ENCODE data around the gene RTL10.

RTL10 gene

DNA sequence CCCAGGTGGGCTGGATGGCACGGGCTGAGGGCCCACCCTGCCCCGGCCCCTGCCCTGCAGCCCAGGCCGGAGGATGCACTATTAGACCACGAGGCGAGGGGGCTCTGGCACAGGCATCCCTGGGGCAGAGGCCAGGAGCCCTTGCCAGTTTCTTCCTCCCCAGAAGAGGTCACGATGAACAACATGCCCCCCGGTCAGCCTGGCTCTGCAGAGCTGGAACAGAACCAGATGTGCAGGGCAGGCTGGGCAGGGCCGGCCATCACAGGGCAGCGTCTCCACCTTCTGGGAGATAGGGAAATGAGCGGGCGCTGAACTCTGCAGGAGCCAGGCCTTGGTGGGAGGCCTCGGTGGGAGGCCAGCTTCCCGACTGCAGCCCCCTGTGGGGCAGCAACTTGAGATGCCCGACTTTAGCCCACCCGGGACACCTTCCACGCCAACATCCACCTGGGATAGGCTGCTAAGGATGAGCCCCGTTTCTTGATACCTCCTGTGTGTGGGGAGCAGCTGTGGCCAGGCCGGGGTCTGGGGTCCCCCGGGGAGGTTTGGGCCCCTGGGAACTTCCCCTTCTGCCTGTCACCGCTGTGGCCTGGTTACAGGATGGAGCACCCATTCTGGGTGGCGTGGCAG lies 21.8 kb upstream of the RTL10 start:
- DNase-seq (ENCODE audit: low read depth): no peak

DNA sequence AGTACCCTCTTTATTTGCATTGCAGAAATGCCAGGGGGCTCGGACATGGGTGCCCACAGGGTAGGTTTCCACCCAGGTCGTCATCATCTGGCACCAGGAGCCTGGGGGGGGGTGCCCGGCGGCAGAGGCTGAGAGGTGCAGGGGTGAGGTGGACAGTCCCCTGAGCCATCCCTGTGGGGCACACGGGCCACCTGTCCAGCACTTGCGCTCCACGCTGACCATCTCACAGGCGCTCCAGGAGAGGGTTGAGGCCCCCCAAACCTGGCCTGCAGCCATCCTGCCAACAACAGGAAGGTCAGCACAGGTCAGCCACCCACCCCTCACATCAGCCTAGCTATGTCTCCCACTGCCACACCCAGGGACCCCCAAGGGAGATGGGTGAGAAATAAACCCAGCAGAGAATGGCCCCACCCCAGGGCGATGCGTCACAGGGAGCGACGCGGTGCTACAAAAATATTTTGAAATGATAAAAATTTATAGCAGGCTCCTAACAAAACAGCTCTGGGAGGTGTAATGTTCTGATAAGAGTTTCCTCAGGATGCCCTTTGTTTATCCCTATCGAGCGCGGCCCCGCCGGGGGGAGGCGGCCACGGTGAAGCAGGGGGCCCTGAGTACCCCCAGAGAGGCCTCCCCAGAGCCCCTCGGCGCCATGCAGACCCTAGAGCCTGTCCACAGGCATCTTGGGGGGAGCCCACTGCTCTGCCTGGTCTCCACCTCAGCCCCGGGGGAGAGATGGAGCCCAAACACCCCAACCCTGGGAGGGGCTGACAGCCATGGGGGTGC lies 21.0 kb upstream of the RTL10 start:
- DNase-seq (ENCODE audit: low read depth): no peak

DNA sequence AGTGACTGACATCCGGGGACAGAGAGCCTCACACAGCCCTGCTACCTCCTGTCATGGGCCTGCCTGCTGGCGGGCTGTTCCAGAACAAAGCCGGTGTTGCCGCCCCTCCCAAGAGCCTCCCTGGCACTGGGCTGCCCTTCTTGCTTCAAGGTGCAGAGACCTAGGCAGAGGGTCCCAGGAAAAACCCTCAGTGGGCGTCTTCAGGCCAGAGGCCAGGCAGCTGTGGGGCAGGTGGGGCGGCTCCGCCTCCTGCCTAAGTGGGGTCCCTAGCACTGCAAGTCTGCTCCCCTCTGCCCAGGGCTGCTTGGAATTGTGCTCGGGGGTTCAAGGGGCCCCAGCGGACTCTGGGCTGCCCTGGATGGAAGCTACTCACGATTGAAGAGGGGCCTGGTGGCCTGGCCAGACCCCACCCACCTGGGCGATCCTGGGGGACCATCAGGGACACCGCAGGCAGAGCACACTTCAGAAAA lies 20.4 kb upstream of the RTL10 start:
- no peak for DNase-seq (ENCODE audit: low read depth)

DNA sequence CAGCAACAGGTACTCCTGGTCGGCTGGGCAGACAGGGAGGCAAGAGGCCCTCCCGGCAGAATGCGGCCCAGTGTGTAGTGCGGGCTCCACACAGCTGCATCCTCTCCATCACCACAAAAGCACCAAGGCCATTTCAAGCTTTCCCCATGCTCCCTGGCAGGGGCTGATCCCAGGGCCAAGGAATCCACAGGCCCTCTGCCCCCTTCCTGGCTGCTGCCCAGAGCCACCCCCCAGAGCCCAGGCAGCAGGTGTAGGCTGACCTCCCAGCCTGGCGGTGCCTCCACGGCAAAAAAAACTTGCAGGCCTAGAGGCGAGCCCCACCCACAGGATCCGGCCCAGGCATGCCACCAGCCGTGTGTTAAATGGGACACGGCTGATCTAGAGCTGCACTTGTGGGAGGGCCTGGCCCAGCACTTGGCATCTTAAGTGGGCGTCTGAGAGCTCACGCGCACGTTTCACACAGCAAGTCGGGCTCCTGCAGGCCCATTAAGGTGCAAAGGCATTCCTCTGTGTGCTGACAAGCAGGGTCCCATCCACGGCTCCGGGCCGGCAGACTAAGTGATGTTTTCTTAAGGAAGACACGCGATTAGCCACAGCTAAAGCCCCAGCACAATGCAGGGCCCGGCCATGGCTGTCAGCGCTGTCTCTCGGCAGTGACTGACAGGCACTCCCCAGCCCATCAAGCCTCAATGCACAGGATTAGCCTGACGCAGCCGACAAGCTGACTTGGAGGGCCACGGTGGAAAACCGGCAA lies 19.8 kb upstream of the RTL10 start:
- DNase-seq (ENCODE audit: low read depth): no peak

DNA sequence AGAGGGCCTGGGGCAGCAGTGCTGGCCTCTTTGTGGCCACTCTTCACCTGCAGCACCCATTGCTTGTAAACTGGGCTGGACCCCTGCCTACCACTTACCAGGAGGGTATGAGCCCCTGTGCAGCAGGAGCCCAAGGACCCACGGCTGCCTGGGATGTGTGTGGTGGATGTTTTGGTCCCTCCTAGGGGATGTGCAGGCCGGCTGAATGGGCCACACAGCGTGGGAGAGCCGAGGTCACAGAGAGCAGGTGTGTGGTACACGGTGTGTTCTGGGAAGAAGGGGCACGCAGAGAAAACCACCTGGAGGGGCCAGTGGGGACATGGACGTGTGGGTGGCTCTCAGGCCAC lies 19.3 kb upstream of the RTL10 start:
- no peak for DNase-seq (ENCODE audit: low read depth)

DNA sequence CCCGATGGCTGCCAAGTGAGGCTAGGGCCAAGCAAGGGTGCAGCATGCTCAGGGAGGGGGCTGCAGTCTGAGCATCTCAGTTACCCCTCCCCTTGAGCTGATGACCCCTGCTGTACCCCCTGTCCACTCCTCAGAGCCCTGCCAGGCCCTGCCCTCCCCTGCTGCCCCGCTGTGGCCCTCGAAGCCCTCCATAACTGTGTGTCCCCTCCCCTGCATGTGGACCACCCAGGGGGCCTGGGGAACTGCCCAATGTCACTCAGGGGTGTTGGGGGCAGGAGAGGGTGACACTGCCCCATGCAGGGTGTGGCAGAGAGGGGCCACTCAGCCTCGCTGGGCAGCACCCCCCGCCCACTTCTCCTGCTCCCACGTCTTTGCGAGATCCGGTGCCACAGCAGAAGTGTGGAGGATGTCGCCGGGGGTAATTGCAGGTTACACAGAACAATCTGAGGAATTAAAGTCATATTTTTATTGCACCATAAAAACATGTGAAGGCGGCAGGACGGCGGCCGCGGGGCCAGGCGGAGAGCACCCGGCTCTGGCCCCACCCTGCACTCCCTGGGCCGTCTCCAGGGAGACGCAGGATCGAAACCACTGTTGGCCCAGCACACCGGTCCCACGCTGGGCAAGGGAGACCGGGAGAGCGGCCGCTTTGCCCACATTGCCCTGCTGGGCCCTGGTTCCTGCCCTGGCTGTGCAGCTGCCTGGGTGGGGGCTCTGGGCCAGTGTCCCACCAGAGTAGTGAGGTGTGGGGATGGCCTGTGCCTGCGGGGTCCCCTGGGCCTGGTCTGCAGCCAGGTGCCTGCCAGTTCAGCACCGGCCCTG lies 18.7 kb upstream of the RTL10 start:
- no peak for DNase-seq (ENCODE audit: low read depth)

DNA sequence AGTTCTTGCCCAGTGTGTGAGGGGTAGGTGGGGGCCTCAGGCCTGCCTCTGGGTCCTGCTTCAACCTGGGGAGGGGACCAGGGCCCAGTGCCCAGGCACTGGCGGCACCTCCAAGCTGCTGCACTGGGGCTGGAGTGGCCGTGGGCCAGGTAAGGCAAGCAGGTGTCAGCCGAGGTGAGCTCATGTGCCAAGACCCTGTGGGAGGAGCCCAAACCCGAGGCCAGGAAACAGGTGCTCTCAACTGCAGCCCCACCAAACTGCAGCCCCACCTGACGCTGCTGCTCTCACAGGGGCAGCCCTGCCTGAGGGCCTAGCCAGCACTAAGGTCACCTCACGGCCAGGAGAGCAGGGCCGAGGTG lies 18.1 kb upstream of the RTL10 start:
- no peak for DNase-seq (ENCODE audit: low read depth)

DNA sequence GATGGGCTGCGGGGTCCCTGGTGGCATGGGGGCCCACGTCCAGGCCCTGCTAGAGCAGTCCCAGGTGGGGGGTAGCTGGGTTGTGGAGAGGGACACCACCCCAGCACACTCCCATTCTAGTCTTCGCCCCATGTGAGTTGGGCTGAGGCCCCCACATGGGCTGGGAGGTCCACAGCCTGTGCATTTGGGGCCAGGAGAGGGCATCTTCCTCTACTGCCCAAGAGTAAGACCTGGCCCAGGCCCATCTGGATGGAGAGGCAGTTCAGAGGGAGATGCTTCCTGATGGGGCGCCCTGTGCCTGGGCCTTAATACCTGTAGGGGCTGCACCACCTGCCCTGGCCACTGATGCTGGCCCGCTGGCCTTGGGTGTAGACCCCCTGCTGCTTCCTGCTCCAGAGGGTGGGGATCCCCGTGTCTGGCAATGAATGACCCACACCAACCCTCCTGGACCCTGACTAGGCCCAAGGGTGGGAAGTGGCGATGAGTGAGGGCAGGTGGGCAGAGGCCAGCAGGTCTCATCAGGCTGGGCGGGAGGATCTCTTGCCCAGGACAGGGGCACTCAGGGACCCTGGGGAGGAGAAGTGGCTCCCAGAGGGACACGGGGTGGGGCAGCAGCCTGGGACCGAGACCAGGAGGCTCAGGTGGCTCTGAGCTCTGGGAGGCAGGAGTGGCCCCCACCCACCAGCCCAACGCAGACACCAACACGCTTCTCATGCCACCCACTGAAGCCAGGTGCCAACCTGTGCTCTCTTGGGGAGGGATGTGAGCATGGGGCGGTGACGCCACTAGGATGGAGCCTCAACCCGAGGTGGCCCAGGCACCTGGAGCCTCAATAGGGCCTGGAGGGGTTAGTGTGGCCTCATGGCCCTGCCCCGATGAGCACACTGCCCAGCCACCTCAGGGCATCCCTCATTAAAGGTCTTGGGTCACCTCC lies 17.4 kb upstream of the RTL10 start:
- DNase-seq (ENCODE audit: low read depth): no peak

DNA sequence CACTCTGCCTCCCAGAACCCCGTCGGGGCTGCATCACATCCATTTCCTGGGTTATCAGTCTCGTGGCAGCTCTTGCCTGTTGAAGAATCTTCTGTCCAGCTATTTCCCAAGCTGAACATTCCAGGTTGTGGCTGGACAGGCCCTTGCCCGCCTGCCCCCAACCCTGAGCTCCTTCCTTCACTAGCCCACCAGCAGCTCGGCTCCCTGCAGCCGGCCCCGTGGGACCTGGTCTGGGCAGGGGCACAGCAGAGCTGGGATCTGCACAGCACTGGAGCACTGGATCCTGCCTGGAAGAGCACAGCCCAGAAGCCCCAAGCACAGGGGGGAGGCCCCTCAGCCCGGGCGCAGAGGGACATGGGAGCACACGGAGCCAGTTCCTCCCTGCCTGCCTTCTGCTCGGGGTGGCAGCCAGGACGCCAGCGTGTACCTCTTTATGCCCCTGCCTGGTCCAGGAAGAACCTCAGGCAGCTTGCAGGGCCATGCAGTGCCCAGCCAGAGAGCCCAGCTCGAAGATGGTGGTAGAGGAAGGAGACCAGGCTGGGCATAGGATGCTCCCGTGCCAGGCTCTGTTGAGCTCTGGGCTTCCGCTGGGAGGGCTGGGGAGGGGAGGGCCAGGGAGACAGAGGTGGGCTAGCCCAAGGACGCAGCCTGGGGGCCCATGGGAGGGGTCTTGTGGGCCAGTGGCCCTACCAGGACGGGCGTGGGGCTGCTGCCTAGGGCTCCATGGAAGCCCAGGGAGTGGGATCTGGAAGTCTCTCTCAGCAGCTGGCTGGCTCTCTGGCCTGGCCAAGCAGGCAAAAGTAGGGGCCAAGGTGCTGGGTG lies 16.6 kb upstream of the RTL10 start:
- no peak for DNase-seq (ENCODE audit: low read depth)

DNA sequence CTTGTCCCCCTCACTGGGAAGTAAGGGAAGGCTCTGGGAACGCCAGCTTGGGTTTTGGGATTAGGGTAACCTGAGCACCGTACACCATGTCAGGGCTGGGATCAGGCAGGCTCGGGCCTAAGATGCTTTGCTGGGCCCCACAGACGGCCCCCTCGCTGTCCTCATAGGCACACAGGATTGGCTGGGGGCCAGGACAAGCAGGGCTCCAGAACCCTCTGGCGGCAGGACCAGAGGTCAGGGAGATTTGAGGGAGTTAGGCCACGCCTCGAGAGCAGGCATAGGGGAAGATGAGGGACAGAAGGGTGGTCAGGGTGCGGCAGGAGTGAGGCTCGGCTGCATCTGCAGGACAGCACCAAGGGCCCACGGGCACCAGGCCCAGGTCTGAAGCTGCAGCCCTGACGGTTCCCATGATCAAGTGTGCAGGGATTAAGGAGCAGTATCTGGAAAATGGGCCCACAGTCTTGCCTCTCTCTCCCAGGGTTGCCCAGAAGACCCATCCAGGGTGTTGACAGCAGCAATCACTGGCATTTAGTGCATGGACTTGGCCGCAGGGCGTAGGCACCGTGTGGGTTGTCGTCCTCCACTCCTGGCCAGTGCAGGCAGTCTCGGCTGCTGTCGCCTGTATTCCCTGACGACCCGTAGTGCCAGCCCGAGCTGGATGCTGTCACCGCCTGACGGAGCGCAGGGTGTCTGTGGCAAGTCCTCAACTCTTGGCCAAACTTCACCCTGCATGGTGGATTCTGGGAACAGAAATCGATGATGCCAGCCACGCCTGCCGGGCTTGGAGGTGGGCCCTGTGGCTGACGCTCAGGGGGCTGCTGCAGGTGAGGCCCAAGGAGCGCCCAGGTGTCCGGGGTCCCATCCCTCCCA lies 15.7 kb upstream of the RTL10 start:
- DNase-seq (ENCODE audit: low read depth): no peak

DNA sequence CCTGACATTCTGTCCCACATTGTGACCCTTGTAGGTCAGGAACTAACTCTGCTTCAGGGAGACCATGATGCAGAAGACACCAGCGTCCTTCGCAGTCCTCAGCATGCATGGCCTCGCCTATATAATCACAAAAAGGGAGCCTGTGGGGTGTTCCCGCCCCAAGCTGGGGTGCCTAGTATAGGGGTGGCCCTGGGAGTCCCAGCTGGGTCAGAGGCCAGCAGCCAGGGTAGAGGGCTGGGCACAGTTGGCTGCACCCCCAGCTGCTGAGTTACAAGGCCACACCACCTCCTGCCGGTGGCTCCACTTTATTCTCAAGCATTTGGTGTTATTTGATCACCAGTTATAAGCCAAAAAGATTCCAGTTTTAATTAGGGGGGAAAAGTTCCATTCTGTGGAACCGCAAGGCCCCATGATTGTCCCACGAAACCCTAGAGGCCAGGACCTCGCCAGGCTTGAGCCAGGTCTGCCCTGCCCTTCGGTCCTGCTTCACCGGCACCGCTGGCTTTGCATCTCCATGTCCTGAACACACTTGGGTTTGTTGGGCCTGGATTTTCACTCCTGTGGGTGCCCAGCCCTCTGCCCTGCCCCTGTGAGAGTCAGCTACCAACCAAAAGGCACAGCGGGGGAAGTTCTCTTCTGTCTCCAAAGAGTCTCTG lies 15.0 kb upstream of the RTL10 start:
- DNase-seq (ENCODE audit: low read depth): no peak

DNA sequence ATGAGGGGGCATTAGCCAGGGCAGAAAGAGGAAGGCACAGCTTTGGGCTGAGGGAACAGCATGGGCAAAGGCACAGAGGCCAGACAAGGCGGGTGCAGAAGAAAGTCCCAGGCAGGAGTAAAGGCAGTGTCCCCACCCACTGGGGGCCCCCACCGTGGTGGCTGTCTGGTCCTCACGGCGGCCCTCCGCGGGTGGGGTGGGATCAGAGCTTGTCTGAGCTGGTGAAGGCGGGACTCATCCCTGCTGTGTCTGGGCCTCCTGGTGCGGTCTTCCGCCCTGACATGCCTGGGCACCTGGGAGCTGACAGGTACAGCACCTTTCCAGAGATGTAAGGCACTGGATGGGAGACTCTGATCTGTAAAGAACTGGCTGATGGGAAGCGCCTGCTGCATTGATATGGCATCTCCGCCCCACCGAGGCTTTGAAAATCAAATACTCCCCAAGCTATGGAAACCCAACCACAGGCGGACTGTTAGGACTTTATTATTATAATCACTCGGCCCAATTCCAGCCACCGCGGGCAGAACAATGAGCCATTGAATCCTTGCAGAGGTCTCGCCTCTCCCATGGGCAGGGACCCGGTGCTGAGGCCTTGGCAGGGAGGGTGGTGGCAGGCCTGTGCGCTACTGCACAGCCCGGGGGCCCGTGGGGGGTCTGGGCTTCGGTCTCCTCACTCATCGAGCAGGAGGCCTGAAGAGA lies 14.2 kb upstream of the RTL10 start:
- DNase-seq (ENCODE audit: low read depth): no peak

DNA sequence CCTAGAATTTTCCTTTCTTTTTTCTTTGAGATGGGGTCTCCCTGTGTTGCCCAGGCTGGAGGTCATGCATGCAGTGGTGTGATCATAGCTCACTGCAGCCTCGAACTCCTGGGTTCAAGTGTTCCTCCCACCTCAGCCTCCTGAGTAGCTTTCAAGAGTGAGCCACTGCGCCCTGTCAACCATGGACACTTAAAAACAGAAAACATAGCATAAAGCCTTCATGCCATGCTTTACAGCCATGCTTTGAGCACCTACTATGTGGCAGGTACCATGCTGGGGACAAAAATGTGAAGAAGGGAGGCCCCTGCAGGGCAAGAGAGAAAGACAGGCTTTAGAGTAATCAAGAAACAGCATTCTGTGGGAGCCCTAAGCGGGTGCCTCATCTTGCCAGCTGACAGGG lies 13.7 kb upstream of the RTL10 start:
- DNase-seq (ENCODE audit: low read depth): no peak

DNA sequence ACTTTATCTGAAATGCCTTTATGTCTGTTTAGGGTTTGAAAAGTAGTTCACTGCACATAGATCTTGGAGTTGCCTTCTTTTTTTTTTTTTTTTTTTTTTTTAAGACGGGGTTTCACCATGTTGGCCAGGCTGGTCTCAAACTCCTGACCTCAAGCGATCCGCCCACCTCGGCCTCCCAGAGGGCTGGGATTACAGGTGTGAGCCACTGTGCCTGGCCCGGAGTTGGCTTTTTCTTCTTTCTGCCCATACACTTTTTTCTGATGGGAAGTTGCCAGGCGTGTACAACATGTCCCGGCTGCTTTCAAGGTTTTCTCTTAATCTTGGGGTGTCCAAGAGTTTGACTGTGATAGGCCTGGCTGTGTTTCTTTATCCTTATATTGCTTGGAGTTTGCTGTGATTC lies 12.9 kb upstream of the RTL10 start:
- no peak for DNase-seq (ENCODE audit: low read depth)

DNA sequence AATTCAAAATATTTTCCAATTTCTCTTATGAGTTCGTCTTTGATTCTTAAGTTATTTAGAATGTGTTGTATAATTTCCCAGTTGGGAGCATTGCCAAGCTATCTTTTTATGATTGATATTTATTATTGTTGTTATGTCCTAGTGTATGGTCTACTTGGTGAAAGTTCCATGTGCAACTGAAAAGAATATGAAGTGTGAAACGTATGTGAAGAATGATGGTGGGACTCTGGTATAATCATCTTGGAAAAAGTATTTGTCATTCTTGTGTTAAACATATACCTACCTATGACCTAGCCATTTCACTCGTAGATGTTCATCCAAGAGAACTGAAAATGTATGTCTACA lies 12.0 kb upstream of the RTL10 start:
- DNase-seq (ENCODE audit: low read depth): no peak

DNA sequence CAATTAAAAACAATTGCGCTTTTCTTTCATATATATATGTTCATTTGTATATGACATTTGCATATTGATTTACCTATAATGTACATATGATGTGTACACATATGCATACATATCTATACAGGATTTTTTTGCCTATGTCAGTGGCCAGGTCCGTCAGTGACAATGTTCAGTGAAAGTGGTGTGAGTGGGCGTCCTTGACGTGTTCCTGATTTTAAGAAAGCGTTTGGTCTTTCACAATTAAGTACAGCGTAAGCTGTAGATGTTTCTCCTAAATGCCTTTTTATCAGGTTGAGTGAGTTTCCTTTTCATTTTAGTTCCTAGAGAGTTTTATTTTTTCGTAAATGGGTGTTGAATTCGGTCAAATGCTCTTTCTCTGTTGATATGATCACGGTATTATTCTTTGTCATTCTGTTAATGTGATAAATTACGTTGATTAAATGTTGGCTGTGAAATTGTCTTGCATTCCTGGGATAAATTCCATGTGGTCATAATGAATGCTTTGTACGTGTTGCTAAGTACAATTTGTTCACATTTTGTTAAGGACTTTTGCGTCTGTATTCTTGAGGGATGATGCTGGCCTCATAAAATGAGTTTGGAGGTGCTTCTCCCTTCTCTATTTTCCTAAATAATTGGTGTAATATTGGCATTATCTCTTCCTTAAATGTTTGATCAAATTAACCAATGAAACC lies 10.6 kb upstream of the RTL10 start:
- DNase-seq (ENCODE audit: low read depth): no peak

DNA sequence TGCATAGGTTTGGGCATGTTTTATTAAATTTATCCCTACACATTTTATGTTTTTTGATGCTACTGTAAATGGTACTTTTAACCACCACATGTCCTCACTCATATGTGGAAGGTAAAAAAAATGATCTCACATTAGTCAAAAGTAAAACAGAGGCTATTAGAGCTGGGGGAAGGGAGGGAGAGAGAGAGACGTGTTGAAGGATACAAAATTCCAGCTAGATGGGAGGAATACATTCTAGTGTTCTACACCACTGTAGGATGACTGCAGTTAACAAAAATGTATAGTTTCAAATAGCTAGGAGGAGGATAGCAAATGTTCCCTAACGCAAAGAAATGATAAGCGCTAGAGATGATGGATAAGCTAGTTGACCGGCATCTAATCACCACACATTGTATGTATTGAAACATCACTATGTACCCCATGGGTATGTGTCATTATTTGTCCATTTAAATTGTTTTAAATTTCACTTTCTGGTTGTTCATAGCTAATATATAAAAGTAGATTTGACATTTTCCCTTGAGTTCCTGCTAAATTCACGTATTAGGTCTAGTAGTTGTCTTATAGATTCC lies 9.9 kb upstream of the RTL10 start:
- no peak for DNase-seq (ENCODE audit: low read depth)

All from activated gamma-delta T cell treated with anti-CD3 and anti-CD28 coated beads, Interleukin-2, amount 50 U/mL, for 16 hours (primary cell).